Fibroblast of peridontal ligament (primary cell): Measurements from ENCODE around the gene ST3GAL4.

Experiments
- DNase-seq: peaks from one replicate; pipeline ENCODE4 v3.0.0-alpha.2; 2010; ENCODE audit errors: extremely low read depth

The ST3GAL4 gene

GRCh38 chr11:126329644-126330211 lies 25.8 kb upstream of the ST3GAL4 start:
- peak; percentile 67 for DNase-seq

DNA sequence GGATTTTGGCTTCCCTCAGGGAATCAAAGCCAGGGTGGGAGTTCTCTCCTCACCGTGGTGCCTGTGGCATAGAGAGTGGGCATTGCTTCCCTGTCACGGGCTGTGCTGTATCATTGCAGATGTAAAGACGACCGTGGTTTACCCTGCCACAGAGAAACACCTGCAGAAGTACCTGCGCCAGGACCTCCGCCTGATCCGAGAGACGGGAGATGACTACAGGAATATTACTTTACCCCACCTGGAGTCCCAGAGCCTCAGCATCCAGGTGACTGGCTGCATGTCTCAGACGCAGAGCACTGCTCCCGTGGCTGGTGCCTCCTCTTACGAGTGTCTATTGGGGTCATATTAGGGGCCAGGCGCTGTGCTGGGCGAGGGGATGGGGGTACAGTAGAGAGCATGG lies 24.2 kb upstream of the ST3GAL4 start:
- no peak for DNase-seq

GRCh38 chr11:126332221-126332711 lies 23.2 kb upstream of the ST3GAL4 start:
- DNase-seq: peak; percentile 87

DNA sequence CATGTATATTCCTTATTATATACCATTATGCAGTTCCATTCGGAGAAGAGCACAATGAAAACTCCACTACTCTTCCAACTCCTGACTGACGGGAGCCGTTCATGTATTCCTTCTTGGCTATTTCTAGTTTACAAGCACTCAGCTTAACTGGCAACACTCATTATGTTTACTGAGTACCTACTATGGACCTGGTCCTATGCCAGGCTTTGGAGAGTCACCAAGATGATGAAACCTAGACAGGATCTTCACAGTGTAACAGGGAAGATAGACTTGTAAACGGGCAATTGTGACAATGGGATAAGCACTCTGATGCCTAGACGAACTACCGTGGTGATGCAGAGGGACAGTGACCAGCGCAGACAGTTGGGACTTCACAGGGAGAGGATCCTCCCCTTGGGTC lies 22.3 kb upstream of the ST3GAL4 start:
- DNase-seq: no peak

- no peak for DNase-seq
Observed at GRCh38 chr11:126334659-126335462, 20.6 kb upstream of the ST3GAL4 start.

DNA sequence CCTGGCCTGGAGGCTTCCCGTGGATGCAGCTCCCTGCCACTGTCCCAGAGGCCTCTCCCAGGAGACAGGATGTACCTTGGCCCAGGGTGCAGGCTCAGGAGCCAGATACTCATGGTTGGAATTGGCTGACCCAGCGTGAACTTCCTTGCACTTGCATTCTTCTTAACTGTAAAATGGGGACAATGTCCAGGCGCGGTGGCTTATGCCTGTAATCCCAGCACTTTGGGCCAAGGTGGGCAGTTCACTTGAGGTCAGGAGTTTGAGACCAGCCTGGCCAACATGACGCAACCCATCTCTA lies 20.1 kb upstream of the ST3GAL4 start:
- no peak for DNase-seq

- DNase-seq: no peak
Observed at GRCh38 chr11:126336138-126336541, 19.3 kb upstream of the ST3GAL4 start.

- DNase-seq: no peak
Observed at GRCh38 chr11:126336671-126337101, 18.8 kb upstream of the ST3GAL4 start.

- no peak for DNase-seq
Observed at GRCh38 chr11:126337126-126337473, 18.4 kb upstream of the ST3GAL4 start.

- no peak for DNase-seq
Observed at GRCh38 chr11:126337474-126338241, 17.8 kb upstream of the ST3GAL4 start.

DNA sequence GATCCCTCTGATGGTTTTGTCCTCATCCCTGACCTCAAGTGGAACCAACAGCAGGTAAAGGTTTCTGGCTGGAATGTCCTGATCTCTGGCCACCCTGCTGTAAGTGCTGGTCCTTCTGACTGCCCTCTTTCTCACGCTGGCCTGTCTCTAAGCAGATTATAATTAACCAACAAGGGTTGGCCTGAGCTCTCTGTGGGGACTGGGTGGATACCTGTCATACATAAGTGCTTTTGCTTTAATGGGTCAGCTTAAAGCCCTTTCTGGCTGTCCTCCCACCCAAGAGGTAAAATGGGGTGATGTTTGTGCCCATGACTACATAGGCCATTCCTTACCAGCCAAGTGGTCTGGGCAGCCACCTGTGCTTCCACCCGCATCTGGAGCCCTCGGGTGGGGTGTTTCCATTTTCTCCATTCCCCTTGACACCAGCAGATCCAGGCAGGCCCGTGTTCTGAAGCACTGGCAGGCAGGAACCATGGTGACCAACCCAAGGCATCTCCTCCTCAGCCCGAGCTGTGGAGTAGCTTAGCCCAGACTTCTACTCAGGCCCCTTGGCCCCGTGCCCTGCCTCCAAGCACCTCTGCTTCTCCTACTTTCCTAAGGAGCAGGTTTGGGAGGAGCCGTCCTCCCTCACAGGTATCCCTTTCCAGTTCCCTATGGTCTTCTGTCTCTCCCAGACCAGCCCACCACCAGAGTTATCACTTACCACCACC lies 17.0 kb upstream of the ST3GAL4 start:
- no peak for DNase-seq

DNA sequence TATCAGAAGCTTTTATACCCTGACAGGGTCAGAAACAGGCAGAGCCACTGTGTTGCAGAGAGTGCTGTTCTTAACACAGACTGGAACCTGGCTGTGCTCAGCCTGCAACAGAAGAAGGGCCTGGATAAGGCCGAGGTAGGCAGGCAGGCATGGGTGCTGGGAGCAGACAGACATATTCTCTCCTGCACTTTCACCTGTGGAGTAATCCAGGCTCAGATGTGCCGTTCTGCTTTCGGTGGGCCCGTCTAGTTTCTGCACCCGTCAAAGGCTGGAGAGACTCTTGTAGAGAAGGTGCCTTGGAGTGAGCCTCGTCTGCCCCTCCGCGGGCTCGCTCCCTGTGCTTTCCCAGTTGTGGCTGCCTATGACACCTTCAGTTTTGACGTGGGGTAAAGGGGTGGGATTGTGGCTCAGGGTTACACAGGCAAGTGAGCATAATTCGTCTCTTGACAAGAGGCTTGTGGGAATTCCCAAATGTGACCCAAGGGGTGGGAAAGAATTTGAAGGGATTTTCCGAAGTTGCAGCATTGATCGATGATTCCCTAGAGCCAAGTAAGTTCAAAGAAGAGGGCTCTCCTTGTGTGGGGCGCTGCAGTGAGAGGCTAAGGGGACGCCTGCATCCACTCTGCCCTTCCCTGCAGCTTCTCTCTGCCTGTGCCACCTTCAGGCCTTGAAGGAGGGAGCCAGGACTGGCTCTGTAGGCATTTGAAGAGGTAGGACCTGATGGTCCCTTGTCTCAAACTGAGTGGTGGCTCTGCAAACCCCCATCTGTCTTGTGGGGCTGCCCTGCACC lies 16.2 kb upstream of the ST3GAL4 start:
- DNase-seq: no peak

DNA sequence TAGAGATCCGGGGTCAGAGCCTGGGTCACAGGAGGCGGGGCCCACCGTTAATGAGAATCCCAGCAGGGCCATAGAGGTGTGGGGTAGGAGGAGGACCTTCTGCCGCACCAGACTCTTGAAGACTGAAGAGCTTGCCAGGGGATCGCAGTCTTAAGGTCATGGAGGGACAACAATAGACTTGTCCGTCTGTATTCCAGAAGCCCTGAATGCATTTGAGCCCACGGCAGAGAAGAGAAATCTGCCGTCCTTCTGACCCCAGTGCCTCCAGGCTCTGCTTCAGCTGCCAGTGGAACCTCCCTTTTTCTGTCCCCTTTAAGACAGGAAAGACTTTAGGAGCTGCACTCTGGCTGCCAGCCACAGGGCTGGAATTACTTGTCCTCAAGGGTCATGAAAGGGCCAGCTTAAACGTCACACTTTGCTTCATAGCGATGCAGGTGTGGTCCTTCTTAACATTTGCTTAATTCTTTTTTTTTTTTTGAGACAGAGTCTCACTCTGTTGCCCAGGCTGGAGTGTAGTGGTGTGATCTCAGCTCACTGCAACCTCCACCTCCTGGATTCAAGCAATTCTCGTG lies 15.5 kb upstream of the ST3GAL4 start:
- DNase-seq: no peak

GRCh38 chr11:126340960-126341606 lies 14.4 kb upstream of the ST3GAL4 start:
- DNase-seq: no peak

DNA sequence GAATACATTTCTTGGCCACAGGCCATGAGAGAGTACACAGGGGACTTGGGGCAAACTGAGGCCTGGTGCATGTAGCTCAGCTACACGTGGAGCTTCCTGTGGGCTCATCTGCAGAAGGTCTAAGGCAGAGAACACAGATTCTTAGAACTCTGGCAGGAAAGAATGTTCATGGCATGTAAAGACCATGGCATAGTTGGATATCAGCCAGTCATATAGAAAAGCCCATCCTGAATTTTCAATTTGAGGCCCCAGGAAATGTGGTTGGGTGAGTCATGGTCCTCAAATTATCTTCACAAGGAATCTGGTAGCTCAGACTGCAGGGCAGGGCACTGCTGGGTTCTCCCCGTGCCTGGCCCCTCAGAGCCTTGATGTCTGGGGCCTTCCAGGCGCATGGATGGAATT lies 13.7 kb upstream of the ST3GAL4 start:
- DNase-seq: peak; percentile 78

GRCh38 chr11:126343051-126343450 lies 12.4 kb upstream of the ST3GAL4 start:
- no peak for DNase-seq

- no peak for DNase-seq
Observed at GRCh38 chr11:126344141-126345080, 11.1 kb upstream of the ST3GAL4 start.

- no peak for DNase-seq
Observed at GRCh38 chr11:126345283-126345682, 10.2 kb upstream of the ST3GAL4 start.
